Suppressor macrophage (primary cell): ENCODE data around the gene GP9.

ENCODE experiments used
- DNase-seq, 4 experiments: peaks; one replicate each; pipeline ENCODE4 v3.0.0-alpha.2; 2020 to 2022
- total RNA-seq, 17 experiments: gene quantifications; one replicate each; lab custom pipeline; 2026; ENCODE audit warnings: mixed read lengths in 6 of 17, inconsistent platforms in 3 of 17; lab: John Stamatoyannopoulos, UW

Gene GP9
- total RNA-seq: 0 to 0.55 (median 0) reads per million in 17 experiments

GRCh38 chr3:129060276-129061022, at the start of gene GP9:
Gene GP9, plus strand, starts transcription at chr3:129060779. Its CDS starts 961 bp downstream, at chr3:129061740.
- DNase-seq: peak in 1 of 4 experiments; percentile 17

DNA sequence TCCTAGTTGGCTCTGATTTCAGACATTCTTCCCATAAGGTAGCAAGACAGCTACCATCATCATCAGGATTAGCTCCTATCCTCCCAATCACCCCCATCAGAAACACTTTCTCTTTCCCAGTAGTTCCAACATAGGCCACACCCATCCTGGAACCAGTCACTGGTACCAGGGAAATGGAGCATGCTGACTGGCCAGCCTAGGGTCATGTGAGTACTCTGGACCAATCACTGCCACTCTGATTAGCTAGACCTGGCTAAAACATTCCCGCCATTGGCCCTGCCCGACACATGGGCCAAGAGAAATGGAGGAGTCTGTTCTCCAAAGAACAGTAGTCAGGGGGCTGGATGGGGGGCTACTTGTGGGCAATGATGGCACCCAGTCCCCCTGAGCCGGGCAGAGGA, 47.1 kb upstream of the GP9 start:
- DNase-seq: no peak

DNA sequence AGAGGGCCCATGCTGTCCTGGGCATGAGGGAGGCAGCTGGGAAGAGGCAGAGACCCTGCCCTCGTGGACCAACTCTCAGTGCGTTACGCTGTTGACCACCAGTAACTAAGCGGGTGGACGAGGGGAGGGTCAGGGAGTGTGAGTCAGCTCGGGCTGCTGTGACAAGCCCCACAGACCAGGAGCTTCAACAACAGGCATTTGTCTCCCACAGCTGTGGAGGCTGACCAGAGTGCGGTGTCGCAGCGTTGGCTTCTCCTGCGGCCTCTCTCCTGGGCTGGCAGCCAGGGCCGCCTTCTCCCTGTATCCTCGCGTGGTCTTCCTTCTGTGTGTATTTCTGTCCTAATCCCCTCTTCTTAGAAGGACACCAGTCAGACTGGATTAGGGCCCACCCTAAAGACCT, 46.4 kb upstream of the GP9 start:
- DNase-seq: no peak

GRCh38 chr3:129014793-129015345, 45.7 kb upstream of the GP9 start:
- no peak for DNase-seq

GRCh38 chr3:129015388-129016105, 45.0 kb upstream of the GP9 start:
- DNase-seq: peak in 3 of 4 experiments; percentile 34 to 47 (median 40)

GRCh38 chr3:129016356-129016719, 44.2 kb upstream of the GP9 start:
- DNase-seq: peak; percentile 32 to 68 (median 57)

DNA sequence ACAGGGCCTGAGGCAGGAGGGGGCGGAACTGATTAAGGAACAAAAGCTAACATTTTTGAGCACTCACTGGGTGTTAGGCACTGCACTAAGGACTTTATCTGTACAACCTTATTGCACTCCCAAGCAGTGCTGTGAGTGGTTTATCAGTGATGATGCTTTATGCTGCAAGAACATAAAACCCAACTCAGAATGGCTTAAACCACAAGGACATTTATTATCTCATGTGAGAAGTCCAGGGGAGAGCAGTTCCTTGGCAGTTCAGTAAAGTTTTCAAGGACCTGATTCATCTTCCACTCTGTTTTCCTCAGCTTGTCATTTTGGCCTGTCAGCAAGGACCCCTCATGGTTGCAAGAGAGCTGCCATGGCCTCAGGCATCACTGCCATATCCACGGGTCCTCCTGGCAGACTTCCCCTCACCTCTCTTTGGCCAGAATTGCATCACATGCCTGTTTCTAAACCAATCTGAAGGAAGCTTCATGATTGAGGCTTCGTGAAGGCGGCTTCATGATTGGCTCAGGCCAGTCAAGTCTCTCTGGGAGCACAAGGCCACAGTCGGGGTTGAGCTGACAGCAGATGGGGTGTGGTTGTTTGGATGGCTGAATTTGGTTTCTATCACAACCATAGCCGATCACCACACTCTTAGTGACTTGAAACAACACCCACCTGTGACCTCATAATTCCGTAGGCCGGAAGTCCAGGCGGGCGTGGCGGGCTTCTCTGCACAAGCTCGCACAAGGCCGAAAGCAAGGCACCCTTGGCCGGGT, 43.7 kb upstream of the GP9 start:
- DNase-seq: no peak

DNA sequence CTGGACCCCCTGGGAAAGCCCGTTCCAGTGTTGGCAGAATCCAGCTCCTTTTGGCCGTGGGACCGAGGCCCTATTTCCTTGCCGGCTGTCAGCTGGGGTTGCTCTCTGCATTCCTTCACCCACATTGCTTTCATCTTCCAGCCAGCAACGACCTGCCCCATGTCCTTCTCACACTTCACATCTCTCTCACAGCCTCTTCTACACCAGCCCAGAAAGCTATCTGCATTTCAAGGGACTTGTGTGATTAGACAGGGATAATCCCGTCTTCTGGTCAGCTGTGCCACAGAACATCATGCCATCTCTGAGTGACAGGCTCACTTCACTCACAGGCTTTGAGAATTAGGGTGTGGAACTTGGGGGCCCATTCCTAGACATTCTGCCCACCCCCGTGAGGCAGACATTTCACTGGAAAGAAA, 43.1 kb upstream of the GP9 start:
- DNase-seq: no peak

DNA sequence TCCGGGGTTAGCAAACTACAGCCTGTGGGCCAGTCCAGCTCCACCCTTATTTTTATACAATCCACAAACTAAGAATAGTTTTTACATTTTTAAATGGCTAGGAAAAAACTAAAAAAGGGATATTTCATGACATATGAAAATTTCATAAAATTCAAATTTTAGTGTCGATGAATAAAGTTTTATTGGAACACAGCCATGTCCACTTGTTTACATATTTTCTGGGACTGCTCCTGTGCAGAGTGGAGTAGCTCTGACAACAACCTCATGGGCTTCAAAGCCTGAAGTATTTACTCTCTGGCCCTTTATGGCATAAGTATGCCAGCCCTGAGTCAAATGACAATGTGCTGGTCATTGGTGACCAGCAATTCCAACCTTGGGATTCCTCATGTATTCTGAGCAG, 42.3 kb upstream of the GP9 start:
- DNase-seq: no peak

DNA sequence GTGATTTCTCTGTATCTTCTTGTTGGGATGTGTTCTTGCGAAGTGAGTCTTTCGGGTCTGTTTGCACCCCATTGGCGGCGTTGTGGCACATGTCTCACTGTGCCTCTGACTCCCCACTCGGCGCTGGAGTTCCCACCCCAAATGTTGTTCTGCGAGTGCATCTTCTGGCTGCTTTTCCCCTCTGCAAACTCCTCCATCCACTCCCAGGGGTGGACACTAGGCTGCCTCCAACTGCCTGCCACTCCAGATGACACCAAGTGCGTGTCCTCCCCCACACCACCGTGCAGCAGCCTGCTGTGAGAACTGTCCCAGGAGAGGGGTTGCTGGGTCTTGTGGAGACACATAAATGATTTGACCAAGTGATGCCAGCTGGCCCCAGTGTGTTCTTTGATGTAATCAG, 41.8 kb upstream of the GP9 start:
- DNase-seq: no peak

DNA sequence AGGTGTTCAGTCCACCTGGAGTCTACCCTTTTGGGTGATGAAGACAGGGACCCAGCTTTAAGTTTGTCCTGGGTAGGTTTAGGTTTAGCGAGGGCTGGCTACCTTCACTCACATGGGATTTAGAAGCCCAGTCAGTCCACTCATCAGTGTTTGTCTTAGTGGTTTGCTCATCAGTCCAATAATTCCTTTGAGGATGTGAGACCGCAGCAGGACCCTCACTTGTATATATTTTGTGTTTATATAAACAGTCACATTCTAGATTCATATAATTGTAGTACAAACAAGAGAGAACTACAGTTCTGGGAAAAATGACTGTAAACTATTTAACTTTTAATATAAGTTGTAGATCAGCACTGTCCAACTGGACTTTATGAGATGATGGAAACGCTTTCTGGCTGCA, 41.3 kb upstream of the GP9 start:
- DNase-seq: no peak

DNA sequence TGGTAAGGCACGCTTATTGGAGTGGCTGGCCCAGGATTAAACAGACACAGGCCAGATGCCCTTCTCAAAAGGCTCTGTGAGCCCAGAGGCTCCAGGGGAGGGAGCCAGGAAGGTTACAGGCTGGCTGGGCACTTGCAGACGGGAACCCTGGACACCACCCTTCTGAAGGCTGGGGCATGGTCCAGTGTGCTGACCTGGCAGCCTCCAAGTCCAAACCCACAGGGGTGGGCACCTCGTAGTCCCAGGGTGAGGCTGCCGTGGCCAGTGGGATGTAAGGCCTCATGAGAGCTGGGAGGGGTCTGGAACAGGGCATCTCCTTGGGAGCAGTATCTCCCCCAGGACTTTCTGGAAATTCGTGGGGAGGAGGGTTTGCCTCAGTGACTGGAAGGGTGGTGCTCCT, 39.9 kb upstream of the GP9 start:
- DNase-seq: no peak

- no peak for DNase-seq
These were observed 39.4 kb upstream of the GP9 start for GRCh38 chr3:129021140-129021551.

DNA sequence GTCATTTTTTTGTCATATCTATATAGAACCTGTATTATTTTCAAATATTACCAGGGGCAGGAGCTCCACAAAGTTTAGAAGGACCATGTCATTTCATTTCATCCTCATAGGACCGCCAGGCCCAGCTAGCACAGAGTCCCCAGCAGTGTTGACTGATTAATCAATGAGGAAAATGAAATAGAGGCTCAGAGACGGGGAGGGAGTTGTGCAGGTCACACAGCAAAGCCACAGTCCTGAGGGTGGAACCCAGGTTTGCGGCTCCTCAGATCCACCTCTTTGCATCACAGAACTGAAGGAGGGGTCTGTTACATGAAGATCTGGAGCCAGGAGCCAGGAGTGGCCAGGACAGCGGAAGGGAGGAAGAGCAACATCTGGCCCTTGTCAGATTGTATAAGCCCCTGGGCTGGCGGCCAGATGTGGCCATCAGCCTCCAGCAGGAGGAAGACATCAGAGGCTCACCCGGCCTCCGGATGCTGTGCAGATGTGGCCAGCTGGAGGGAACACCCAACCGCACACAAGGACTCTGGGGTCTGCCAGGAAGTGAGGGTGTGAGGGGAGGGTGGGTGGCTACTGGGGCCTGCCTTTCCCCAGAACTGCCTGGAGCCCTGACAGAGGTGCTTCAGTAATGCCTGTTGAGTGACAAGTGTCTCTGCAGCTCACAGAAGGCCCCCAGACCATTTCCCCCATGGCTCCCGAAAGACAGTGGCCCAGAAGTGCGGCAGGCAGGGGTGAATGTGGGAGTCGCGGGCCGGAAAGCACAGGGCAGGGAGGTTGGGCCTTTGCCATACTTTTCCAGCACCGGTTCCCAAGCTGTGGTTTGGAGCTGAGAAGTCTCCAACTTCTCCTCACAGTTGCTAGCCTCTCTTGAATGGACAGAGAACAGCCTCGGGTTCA, 38.2 kb upstream of the GP9 start:
- DNase-seq: no peak

- DNase-seq: no peak
These were observed 37.6 kb upstream of the GP9 start for GRCh38 chr3:129023008-129023358.

- DNase-seq: no peak
These were observed 36.7 kb upstream of the GP9 start for GRCh38 chr3:129023909-129024308.

- no peak for DNase-seq
These were observed 35.5 kb upstream of the GP9 start for GRCh38 chr3:129025108-129025507.

DNA sequence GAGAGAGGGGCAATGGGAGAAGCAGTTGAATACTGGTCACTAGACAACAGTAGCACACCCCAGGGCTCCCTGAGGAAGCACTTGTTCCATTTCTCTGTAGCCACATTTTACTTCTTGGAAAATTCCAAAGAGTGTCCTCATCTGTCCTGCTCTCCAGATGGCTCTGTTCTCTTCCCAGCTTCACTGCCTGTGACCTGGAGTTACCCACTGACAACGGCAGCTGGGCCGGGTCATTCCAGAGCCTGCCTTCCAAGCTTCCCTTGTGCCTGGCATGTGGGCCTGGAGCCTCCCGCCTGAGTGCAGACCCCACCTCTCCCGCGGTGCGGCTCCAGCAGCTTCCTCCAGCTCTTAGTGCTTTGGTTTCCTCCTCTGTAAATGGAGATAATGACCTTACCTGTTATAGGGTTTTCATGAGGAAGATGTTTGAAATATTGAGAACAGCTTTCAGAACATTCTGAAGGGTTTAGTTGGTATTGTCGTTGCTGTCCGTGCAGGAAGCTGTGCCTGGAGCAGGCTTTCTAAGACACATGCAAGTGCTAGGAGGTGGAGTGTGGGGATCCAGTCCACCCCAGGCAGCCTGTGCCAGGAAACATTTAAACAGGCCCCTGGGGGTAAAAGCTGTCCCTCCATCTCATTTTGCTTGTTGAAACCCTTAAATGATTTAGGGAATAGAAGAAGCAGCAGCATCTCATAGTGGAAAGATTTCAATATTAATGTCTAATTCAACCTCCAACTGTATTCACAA, 34.7 kb upstream of the GP9 start:
- no peak for DNase-seq

- DNase-seq: peak; percentile 92 to 96 (median 94)
These were observed 33.6 kb upstream of the GP9 start for GRCh38 chr3:129026728-129027543.

DNA sequence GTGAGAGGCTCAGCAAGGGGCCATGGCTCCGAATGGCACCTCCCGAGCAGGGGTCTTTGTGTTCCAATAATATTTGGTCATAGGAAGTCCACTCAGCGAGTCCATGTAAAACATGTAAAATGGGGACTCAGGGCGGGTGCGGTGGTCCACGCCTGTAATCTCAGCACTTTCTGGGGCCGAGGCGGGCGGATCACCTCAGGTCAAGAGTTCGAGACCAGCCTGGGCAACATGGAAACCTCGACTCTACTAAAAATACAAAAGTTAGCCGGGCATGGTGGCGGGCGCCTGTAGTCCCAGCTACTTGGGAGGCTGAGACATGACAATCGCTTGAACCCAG, 33.1 kb upstream of the GP9 start:
- no peak for DNase-seq

DNA sequence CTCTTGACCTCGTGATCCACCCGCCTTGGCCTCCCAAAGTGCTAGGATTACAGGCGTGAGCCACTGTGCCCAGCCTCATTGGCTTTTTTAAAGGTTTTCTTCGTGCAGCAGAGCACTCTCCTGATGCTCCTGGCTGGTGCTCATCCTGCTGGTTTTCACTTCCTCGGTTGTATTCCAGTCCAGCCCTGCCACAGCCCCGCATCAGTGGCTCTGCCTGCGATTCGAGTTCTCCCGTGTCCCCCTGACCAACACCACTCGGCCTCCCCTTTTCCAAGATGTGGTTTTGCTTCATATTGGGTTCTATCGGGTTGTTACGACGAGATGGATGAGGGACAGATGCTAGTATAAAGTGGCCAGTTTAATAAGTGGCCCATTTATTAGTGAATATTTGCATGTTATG, 31.7 kb upstream of the GP9 start:
- no peak for DNase-seq
